D721Med (cell line): ENCODE data around the gene AFF2.

Source experiments
- DNase-seq: peaks from one replicate; pipeline ENCODE4 v3.0.0; 2011; ENCODE audit warnings: low spot score; ENCODE audit not compliant: insufficient read length
- FAIRE-seq: peaks from 2 replicates; lab custom pipeline; 2011; peaks lifted over from hg19 to GRCh38; lab: Jason Lieb, UNC
- TF ChIP-seq, protein P1 (sequence below): IDR thresholded peaks from 2 replicates; pipeline ENCODE4 v1.5.1; 2012; ENCODE audit warnings: mild to moderate bottlenecking, control low read depth; ENCODE audit not compliant: insufficient read depth; ENCODE audit errors: missing control alignments

Gene AFF2

GRCh38 chrX:148960060-148960459 is 459.6 kb downstream of the AFF2 start:
- DNase-seq, result no peak
- FAIRE-seq, result no peak
- TF ChIP-seq, protein P1, sequence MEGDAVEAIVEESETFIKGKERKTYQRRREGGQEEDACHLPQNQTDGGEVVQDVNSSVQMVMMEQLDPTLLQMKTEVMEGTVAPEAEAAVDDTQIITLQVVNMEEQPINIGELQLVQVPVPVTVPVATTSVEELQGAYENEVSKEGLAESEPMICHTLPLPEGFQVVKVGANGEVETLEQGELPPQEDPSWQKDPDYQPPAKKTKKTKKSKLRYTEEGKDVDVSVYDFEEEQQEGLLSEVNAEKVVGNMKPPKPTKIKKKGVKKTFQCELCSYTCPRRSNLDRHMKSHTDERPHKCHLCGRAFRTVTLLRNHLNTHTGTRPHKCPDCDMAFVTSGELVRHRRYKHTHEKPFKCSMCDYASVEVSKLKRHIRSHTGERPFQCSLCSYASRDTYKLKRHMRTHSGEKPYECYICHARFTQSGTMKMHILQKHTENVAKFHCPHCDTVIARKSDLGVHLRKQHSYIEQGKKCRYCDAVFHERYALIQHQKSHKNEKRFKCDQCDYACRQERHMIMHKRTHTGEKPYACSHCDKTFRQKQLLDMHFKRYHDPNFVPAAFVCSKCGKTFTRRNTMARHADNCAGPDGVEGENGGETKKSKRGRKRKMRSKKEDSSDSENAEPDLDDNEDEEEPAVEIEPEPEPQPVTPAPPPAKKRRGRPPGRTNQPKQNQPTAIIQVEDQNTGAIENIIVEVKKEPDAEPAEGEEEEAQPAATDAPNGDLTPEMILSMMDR, result no peak

- DNase-seq, result no peak
- TF ChIP-seq, protein P1, result no peak
- FAIRE-seq, result no peak
Observed at GRCh38 chrX:148961985-148962384, 461.6 kb downstream of the AFF2 start.

- peak; percentile 21 for FAIRE-seq
- no peak for DNase-seq
- TF ChIP-seq, protein P1, result no peak
Observed at GRCh38 chrX:148976571-148977400, 476.4 kb downstream of the AFF2 start.

- FAIRE-seq, result no peak
- DNase-seq, result no peak
- TF ChIP-seq, protein P1, result no peak
Observed at GRCh38 chrX:148979786-148980185, 479.4 kb downstream of the AFF2 start.

- FAIRE-seq (no peak), DNase-seq (no peak)
- TF ChIP-seq, protein P1, result no peak
Observed at GRCh38 chrX:148984238-148984637, 483.8 kb downstream of the AFF2 start.

DNA sequence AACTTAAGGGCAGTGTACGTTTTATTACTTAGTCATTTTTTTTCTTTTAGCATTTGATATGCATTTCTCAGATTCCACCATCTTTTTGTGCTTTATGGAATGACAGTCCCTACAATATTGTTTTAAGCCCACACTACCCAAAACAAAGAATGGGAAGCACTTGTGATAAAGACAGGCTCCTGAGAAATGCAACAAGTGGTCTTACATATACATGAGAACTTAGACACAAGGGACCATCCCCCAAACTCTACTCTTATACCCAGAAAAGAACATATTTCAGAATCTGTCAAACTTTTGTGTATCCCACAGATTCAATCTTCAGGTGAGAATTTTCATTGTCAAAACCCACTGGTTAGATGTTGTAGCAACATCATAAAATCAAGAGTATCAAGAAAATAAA is 491.1 kb downstream of the AFF2 start:
- TF ChIP-seq, protein P1, result no peak
- DNase-seq, result no peak
- FAIRE-seq, result no peak

GRCh38 chrX:148995661-148996060 is 495.2 kb downstream of the AFF2 start:
- FAIRE-seq (no peak), DNase-seq (no peak)
- TF ChIP-seq, protein P1, result no peak
